SJSA1 (cell line): ENCODE results near the gene TPRKB. TPM values are rescaled to one million over a fixed set of nuclear protein-coding genes. Genes with fewer than 3 reads are reported as not detected.
A peak's percentile ranks its signal among the peaks of the same experiment; 100 is the strongest.
"Not testable (repeated sequence)": the region's sequence is repeated elsewhere in the genome, so short reads cannot be mapped to it uniquely, and the experiment has no call there.

Source experiments
- DNase-seq, 2 experiments: peaks; one replicate each; pipeline ENCODE4 v3.0.0-alpha.2; 2015 to 2020; ENCODE audit warnings: low spot score in 2 of 2, low read depth in 1 of 2
- H3K27ac ChIP-seq: fragments of 250-450 bp; sonication (Bioruptor Pico); 2 replicates; pipeline ENCODE4 v1.5.1; 2020; ENCODE audit warnings: mild to moderate bottlenecking, moderate library complexity
- H3K27me3 ChIP-seq: fragments of 250-450 bp; sonication (Bioruptor Pico); replicated peaks from 2 replicates; pipeline ENCODE4 v1.5.1; 2020; ENCODE audit warnings: mild to moderate bottlenecking, moderate library complexity
- H3K36me3 ChIP-seq: fragments of 250-450 bp; sonication (Bioruptor Pico); 2 replicates; pipeline ENCODE4 v1.5.1; 2020; ENCODE audit warnings: mild to moderate bottlenecking
- H3K4me1 ChIP-seq: fragments of 250-450 bp; sonication (Bioruptor Pico); replicated peaks from 2 replicates; pipeline ENCODE4 v1.6.1; 2021; ENCODE audit warnings: mild to moderate bottlenecking
- H3K4me3 ChIP-seq: fragments of 250-450 bp; sonication (Bioruptor Pico); 2 replicates; pipeline ENCODE4 v1.5.1; 2020; ENCODE audit warnings: mild to moderate bottlenecking
- H3K9me3 ChIP-seq: fragments of 250-450 bp; sonication (Bioruptor Pico); replicated peaks from 2 replicates; pipeline ENCODE4 v1.5.1; 2020; ENCODE audit warnings: mild to moderate bottlenecking
- total RNA-seq: library from RNA; depleted of rRNA; stranded (reverse); fragments of >200 nt; shearing (Covaris generic); gene quantifications from 2 replicates; pipeline ENCODE4 v1.2.3, GENCODE V29; 2014; rRNA removed

Gene TPRKB
- total RNA-seq: 52.8 and 85.2 TPM in 2 replicates

GRCh38 chr2:73736855-73737779, at the start of gene TPRKB:
Gene TPRKB (minus strand): TSS chr2:73737345. CDS start chr2:73734569, 2,776 bp downstream.
- H3K4me1 ChIP-seq: peaks cover 6% of the 10 kb centered on the region
- no peaks in the 10 kb centered on the region for H3K27me3 ChIP-seq
- H3K9me3 ChIP-seq: no peaks in the 10 kb centered on the region
- DNase-seq: peak; percentile 94 to 98
- peaks cover 22% of the 10 kb centered on the region for H3K36me3 ChIP-seq
- peak within 1 kb of the TSS; percentile 56 for H3K4me3 ChIP-seq
- H3K27ac ChIP-seq: peak within 1 kb of the TSS; percentile 53

DNA sequence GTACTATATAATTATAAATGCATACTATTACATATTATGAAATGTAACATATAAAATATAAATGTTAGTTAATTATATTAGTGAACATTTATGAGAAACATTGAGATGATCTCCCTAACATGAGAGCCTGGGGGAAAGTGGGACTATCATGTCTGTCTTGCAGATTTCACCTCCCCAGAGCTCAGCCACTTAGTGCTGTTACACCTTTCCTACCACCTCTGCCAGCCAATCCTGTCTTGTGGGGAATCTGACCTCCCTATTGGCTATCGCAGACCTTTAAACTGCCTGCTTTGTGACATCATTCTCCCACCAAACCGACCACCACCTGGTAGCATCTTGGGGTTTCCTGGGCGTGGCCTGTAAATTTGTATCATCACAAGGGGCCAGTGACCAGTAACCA, 46.7 kb upstream of the TPRKB start, which contains the start of gene C2orf78:
C2orf78 (plus strand) TSS at position 301 of the 400 bp plus-strand sequence. CDS start 127 bp downstream, outside the sequence.
- H3K27ac ChIP-seq, H3K4me1 ChIP-seq, DNase-seq, H3K27me3 ChIP-seq, H3K9me3 ChIP-seq, H3K36me3 ChIP-seq, H3K4me3 ChIP-seq: not testable (repeated sequence)

GRCh38 chr2:73783402-73783801, 46.3 kb upstream of the TPRKB start:
- H3K4me1 ChIP-seq: peaks cover 11% of the 10 kb centered on the region
- H3K9me3 ChIP-seq, H3K36me3 ChIP-seq, H3K27me3 ChIP-seq, H3K4me3 ChIP-seq, H3K27ac ChIP-seq: not testable (repeated sequence)
- DNase-seq: peak in 1 of 2 experiments; percentile 14

- Histone ChIP-seq H3K9me3 (no peaks in the 10 kb centered on the region), H3K4me1 (peaks cover 11% of the 10 kb centered on the region), H3K27me3 (no peaks in the 10 kb centered on the region), H3K4me3 (peak overlapping the region; percentile 83), H3K36me3 (peaks cover 21% of the 10 kb centered on the region), H3K27ac (no peak overlapping the region)
- DNase-seq: no peak
These were observed 43.1 kb upstream of the TPRKB start for GRCh38 chr2:73780237-73780582.

- peaks cover 25% of the 10 kb centered on the region for H3K36me3 ChIP-seq
- H3K27me3 ChIP-seq: no peaks in the 10 kb centered on the region; the same call in 1 of the 2 replicates
- peaks cover 11% of the 10 kb centered on the region for H3K4me1 ChIP-seq
- H3K9me3 ChIP-seq: no peaks in the 10 kb centered on the region
- H3K4me3 ChIP-seq: peak within 1 kb of the TSS; percentile 83
- DNase-seq: peak; percentile 83 to 94
- H3K27ac ChIP-seq: peak within 1 kb of the TSS; percentile 59
These were observed 42.5 kb upstream of the TPRKB start, which contains the start of gene DUSP11 for GRCh38 chr2:73779467-73780236. Gene DUSP11 (minus strand): TSS chr2:73780103. CDS start chr2:73779974, 129 bp downstream.

DNA sequence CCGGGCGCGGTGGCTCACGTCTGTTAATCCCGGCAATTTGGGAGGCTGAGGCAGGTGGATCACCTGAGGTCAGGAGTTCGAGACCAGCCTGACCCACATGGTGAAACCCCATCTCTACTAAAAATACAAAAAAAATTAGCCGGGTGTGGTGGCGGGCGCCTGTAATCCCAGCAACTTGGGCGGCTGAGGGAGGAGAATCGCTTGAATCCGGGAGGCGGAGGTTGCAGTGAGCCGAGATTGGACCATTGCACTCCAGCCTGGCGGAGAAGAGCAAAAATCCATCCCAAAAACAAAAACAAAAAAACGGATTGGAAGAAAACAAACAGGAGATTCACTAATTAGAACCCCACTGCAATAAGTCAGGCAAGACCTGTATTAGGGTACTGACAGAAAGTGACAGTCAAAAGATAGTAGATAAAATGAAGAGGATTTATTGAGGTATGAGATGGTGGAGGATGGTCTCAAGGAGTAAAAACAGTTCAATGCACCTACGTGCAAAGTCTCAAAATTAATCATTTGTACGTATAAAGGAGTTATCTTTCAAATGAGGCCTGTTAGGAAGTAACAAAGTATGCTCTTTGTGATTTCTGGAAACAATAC, 41.8 kb upstream of the TPRKB start:
- H3K27me3 ChIP-seq, H3K27ac ChIP-seq, H3K9me3 ChIP-seq, DNase-seq: not testable (repeated sequence)
- peak overlapping the region; percentile 83 for H3K4me3 ChIP-seq
- peaks cover 11% of the 10 kb centered on the region for H3K4me1 ChIP-seq
- H3K36me3 ChIP-seq: peaks cover 32% of the 10 kb centered on the region

- Histone ChIP-seq H3K9me3 (no peaks in the 10 kb centered on the region), H3K4me1 (peaks cover 6% of the 10 kb centered on the region), H3K27me3 (no peaks in the 10 kb centered on the region; the same call in 1 of the 2 replicates), H3K4me3 (no peak overlapping the region), H3K36me3 (peaks cover 52% of the 10 kb centered on the region), H3K27ac (no peak overlapping the region)
- DNase-seq: no peak
These were observed 39.8 kb upstream of the TPRKB start for GRCh38 chr2:73776869-73777519.

DNA sequence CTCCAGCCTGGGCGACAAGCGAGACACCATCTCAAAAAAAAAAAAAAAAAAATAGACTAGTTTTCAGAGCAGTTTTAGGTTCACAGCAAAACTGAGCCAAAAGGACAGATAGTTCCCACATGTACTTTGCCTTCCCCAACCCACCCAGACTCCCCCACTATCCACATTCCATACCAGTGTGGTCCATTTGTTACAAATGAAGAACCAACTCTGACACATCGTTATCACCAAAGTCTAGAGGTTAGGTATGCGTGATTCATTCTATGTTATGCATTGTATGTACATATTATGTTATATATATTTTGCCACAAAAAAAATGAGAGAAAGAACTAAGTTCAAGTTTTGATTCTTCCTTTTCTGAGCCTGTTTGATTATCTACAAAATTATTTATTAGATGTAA, 39.2 kb upstream of the TPRKB start:
- Histone ChIP-seq H3K9me3 (no peaks in the 10 kb centered on the region), H3K27ac (no peak overlapping the region), H3K27me3 (no peaks in the 10 kb centered on the region; the same call in 1 of the 2 replicates), H3K4me1 (peaks cover 6% of the 10 kb centered on the region), H3K4me3 (no peak overlapping the region), H3K36me3 (peaks cover 55% of the 10 kb centered on the region)
- no peak for DNase-seq

- no peak for DNase-seq
- Histone ChIP-seq H3K9me3 (no peaks in the 10 kb centered on the region), H3K36me3 (peaks cover 72% of the 10 kb centered on the region), H3K27me3 (no peaks in the 10 kb centered on the region; the same call in 1 of the 2 replicates), H3K4me1 (no peaks in the 10 kb centered on the region), H3K27ac (no peak overlapping the region), H3K4me3 (no peak overlapping the region)
These were observed 35.7 kb upstream of the TPRKB start for GRCh38 chr2:73772819-73773218.

GRCh38 chr2:73770725-73771124, 33.6 kb upstream of the TPRKB start:
- Histone ChIP-seq H3K36me3 (peaks cover 76% of the 10 kb centered on the region), H3K4me1 (no peaks in the 10 kb centered on the region), H3K27me3 (no peaks in the 10 kb centered on the region; the same call in 1 of the 2 replicates), H3K9me3 (no peaks in the 10 kb centered on the region), H3K4me3 (no peak overlapping the region), H3K27ac (no peak overlapping the region)
- DNase-seq: no peak

- peaks cover 70% of the 10 kb centered on the region for H3K36me3 ChIP-seq
- H3K9me3 ChIP-seq: no peaks in the 10 kb centered on the region
- H3K4me1 ChIP-seq: no peaks in the 10 kb centered on the region
- H3K27ac ChIP-seq: no peak overlapping the region
- no peak overlapping the region for H3K4me3 ChIP-seq
- no peak for DNase-seq
- no peaks in the 10 kb centered on the region for H3K27me3 ChIP-seq
These were observed 29.8 kb upstream of the TPRKB start for GRCh38 chr2:73766994-73767393.

GRCh38 chr2:73766349-73766748, 29.2 kb upstream of the TPRKB start:
- no peak for DNase-seq
- peaks cover 74% of the 10 kb centered on the region for H3K36me3 ChIP-seq

DNA sequence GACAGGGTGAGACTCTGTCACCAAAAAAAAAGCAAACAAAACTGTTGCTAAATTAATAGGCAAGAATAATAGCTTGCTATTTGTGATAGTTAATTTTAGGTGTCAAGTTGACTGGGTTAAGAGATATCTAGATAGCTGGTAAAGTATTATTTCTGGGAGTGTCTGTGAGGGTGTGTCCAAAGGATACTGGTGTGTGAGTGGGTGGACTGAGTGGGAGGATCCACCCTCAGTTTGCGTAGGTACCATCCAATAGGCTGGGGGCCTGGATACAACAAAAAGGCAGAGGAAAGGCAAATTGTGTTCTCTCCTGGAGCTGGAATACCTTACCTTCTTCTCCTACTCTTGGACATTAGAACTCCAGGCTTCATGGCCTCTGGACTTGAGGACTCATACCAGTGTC, 27.8 kb upstream of the TPRKB start:
- Histone ChIP-seq H3K4me3 (no peak overlapping the region), H3K27ac (no peak overlapping the region), H3K27me3 (no peaks in the 10 kb centered on the region), H3K36me3 (peaks cover 79% of the 10 kb centered on the region), H3K4me1 (no peaks in the 10 kb centered on the region), H3K9me3 (no peaks in the 10 kb centered on the region)
- DNase-seq: no peak

More at GRCh38 chr2:73766349-73766748, 29.2 kb upstream of the TPRKB start:
- no peak overlapping the region for H3K4me3 ChIP-seq
- H3K4me1 ChIP-seq: no peaks in the 10 kb centered on the region
- no peaks in the 10 kb centered on the region for H3K27me3 ChIP-seq
- no peaks in the 10 kb centered on the region for H3K9me3 ChIP-seq
- H3K27ac ChIP-seq: no peak overlapping the region
